Activated CD8-positive, alpha-beta memory T cell treated with anti-CD3 and anti-CD28 coated beads for 48 hours (primary cell): ENCODE results near the gene PTPRK.

Experiments
- DNase-seq, 3 experiments: peaks; one replicate each; pipeline ENCODE4 v3.0.0-alpha.2; 2020; ENCODE audit warnings: low read depth in 2 of 3, low spot score in 2 of 3

The PTPRK gene

DNA sequence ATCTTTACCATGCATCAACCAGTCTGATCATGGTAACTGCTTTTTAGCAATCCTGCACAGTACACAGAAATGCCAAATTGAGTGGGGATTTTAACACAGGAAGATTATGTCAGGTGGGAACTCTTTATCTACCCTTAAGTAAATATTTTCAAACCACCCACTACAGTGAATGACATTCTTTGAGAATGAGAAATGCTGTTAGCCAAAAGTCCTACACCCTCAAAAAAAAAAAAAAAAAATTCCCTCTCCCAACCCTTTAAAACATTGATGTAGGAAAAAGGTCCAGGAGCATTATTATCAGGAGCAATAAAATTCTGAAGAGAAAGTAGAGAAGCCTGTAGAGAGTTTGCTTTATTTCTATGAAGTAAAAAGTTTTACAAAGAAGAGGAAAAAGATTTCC is 312.3 kb downstream of the PTPRK start:
- no peak for DNase-seq

GRCh38 chr6:128206610-128207426 is 313.6 kb downstream of the PTPRK start:
- DNase-seq: no peak

DNA sequence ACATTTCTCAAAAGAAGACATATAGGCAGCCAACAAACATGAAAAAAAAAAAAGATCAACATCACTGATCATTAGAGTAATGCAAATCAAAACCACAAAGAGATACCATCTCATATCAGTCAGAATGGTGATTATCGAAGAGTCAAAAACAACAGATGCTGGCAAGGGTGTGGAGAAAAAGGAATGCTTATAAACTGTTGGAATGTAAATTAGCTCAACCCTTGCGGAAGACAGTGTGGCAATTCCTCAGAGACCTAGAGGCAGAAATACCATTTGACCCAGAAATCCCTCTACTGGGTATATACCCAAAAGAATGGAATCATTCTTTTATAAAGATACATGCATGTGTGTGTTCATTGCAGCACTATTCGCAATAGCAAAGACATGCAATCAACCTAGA is 315.8 kb downstream of the PTPRK start:
- DNase-seq: no peak

GRCh38 chr6:128202169-128202765 is 318.1 kb downstream of the PTPRK start:
- no peak for DNase-seq

- DNase-seq: no peak
These were observed 319.6 kb downstream of the PTPRK start for GRCh38 chr6:128200789-128201188.

DNA sequence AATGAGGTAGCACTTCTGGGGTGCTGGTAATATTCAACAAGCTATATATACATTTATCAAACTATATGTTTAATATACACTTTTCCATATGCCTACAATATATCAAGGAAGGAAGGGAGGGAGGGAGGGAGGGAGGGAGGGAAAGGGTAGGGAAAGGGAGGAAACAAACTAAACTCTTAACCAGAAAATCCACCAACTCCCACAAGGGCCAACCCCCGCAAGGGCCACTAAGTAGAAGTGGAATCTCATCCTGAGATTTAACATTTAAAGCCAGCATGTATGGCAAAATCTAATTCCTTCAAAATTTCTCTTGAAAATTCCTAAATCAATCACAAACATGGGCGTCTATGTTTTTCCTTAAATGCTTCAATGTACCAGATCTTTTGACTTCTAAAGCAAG is 320.9 kb downstream of the PTPRK start:
- no peak for DNase-seq

GRCh38 chr6:128192972-128193371 is 327.4 kb downstream of the PTPRK start:
- no peak for DNase-seq

GRCh38 chr6:128188678-128189077 is 331.7 kb downstream of the PTPRK start:
- no peak for DNase-seq

- no peak for DNase-seq
These were observed 333.7 kb downstream of the PTPRK start for GRCh38 chr6:128186729-128187128.

GRCh38 chr6:128179876-128180438 is 340.4 kb downstream of the PTPRK start:
- DNase-seq: no peak

DNA sequence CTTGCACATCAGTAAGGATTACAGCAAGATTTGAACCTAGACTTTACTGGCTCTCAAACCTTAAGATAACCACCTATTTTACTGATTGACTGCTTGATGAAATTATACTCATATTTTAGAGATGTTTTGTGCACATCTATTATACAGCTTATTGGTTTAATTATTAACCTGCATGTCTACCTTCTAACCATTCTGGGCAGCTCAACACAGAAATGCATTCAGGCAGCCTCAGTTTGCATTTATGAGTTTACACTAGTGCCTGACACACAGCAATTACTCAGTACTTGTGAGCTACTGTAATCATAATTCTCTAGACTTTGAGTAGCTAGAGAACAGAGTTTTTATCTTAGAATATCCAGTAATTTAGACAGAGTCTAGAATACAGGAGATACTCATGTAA is 345.7 kb downstream of the PTPRK start:
- DNase-seq: no peak

DNA sequence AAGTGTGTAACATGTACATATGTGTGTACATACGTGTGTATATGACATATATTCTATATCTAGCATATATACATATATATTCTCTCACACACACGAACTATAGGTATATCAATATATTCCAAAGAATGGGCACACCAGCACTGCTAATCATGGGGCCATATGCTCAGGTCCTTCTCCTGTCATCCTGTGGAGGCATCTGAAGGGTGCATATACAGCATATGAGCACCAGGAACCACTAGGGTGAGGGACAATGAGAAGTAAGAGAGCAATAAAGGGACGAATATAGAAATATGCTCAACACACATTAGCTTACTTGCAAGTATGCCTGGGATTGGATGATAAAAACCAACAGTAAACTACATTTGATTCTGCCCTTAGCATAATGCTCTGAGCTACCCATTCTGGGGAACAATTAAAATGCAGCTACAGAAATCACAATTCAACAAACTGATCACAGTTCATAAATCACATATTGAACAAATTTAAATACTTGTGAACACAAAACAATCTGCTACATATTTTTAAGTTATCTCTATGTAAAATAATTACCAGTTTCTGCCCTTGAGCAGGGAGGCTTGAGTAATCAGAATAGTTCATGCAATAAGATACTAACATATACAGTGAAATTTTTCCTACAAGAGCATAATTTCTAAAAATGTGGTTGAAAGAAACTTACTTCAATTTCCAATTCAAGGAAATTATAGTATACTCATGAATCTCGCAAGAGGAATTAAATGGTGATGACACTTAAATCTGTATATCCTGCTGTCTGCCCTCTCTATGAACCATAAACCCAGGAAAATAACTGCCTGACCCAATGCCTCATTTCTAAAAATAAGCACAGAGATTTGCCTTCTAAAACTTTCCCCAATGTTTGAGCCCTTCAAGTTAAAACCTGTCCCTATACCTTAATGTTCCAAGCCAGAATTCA is 347.4 kb downstream of the PTPRK start:
- DNase-seq: no peak

DNA sequence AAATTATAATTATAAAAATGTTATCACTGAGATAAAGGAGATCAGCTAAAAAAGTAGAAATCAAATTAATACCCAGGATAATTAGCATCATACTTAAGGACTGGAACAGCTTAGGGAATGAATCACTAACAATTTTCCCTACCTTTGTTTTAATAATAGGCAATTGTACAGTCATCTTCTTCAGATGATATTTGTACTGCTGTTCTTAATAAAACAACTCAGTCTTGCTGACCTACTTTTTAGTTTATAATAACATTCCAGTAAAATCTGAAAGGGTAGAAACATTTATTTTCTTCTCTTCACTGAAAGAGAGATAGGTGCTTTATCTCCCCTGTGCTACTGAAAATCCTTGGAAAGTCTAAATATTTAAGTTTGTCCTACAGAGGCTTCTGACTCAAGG is 348.3 kb downstream of the PTPRK start:
- DNase-seq: no peak

DNA sequence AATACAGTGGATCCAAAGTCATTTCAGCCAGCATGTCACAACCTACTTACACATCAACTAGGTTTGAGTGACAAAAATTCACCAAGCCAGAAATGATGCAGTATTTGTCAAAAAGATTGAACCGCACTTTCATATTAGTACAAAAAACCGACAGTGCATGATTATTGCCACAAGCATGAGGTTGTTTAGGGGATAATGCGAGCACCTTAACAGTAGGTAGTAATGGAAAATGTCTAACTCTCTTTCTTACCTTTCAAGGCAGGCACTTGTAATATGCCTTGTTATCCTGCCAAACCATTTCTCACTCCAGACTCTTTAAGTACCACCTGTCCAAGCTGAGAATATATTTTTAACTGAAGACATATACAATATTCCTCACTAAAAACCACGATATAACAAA is 349.2 kb downstream of the PTPRK start:
- DNase-seq: no peak

GRCh38 chr6:128168244-128168643 is 352.2 kb downstream of the PTPRK start:
- DNase-seq: no peak

DNA sequence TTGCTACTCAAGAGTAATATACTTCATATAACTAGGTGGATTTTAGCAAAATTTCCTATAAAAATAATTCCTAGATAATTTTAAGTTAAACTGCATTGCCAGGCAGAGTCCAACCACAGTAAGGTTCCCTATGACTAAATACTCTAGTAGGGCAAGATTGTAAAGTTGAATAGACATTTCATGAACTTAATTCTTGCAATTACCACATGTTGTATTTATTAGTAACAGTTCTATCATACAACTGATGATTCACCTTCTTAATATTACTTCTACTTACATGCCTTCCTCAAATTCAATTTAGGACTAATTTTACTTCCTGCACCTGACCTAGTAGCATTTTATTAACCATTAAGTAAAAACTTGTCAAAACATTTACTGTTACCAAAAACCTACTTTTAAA is 352.8 kb downstream of the PTPRK start:
- DNase-seq: no peak

GRCh38 chr6:128164254-128164653 is 356.1 kb downstream of the PTPRK start:
- no peak for DNase-seq

GRCh38 chr6:128162423-128162822 is 358.0 kb downstream of the PTPRK start:
- DNase-seq: no peak

DNA sequence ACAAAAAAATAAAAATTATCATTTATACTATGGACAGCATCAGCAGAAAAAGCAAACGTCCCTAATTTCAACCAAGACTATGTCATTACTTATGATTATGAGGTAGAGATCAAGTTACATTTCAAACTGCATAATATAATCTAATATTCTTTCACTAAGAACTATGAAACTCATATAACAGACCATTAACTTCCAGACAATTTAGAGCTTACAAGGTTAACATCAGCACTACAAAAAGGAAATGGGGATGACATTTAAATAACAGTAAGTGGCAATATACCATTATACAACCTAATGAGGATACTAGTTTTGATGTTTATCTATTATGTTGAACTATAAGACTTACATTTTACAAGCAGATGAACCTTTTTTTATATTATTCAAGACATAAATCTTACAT is 358.6 kb downstream of the PTPRK start:
- no peak for DNase-seq

DNA sequence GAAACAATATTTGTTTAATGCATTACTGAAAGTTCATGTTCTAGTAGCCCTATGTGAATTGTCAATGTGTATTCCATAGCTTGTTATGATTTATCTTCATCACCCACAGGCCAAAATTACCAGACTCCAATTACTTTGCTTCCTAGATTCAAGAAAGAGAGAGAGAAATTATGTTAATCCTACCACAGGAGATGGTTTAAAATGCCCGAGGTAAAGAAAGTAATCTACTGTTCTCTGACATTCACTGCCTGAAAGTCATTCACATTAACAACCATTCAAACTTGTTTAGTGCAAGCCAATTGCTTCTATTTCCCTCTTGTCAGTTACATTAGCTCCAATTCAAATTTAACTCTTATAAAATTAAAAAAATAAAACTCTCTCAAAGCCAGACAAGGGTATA is 359.1 kb downstream of the PTPRK start:
- no peak for DNase-seq

GRCh38 chr6:128158496-128158895 is 361.9 kb downstream of the PTPRK start:
- no peak for DNase-seq
